SK-N-SH (cell line): ENCODE results near the gene PLXNA4.

Experiments
- CHD2 ChIP-seq: fragments of 150-350 bp; IDR thresholded peaks from 2 replicates; pipeline ENCODE4 v1.6.1; 2018; ENCODE audit warnings: low read length; ENCODE audit not compliant: partially characterized antibody
- CTCF ChIP-seq: fragments of 200-600 bp; sonication (generic); IDR thresholded peaks from 2 replicates; pipeline ENCODE4 v1.6.1; 2017; ENCODE audit warnings: antibody characterized with exemption, mild to moderate bottlenecking, moderate library complexity
- FOXM1 ChIP-seq: IDR thresholded peaks from 2 replicates; pipeline ENCODE4 v1.4.0; 2012; ENCODE audit warnings: low read depth, mild to moderate bottlenecking
- MAX ChIP-seq: IDR thresholded peaks from 2 replicates; pipeline ENCODE4 v1.4.0; 2012; ENCODE audit warnings: low read depth
- NRF1 ChIP-seq: IDR thresholded peaks from 2 replicates; pipeline ENCODE4 v1.6.1; 2012; ENCODE audit warnings: low read depth, mild to moderate bottlenecking, low read length
- POLR2AphosphoS5 ChIP-seq: IDR thresholded peaks from 2 replicates; pipeline ENCODE4 v1.6.1; 2012; ENCODE audit warnings: low read depth, low read length
- TCF12 ChIP-seq: IDR thresholded peaks from 2 replicates; pipeline ENCODE4 v1.4.0; 2012
- USF2 ChIP-seq: fragments of 150-350 bp; IDR thresholded peaks from 2 replicates; pipeline ENCODE4 v1.6.1; 2017; ENCODE audit warnings: antibody characterized with exemption, low read length, low read depth, borderline replicate concordance
- YY1 ChIP-seq: IDR thresholded peaks from 2 replicates; pipeline ENCODE4 v1.4.0; 2012; ENCODE audit warnings: low read depth, mild to moderate bottlenecking

GRCh38 chr7:132614428-132615318, 38.4 kb upstream of the PLXNA4 start:
- TF ChIP-seq CTCF (no peak), TCF12 (no peak), MAX (no peak), USF2 (no peak), NRF1 (no peak), YY1 (no peak), CHD2 (no peak), POLR2AphosphoS5 (no peak), FOXM1 (no peak)
